GM19193 (cell line): ENCODE measurements around the gene SGK1.

Source experiments
- POLR2A ChIP-seq: IDR thresholded peaks from 4 replicates; pipeline ENCODE4 v1.6.1; 2011; ENCODE audit not compliant: insufficient read depth, insufficient read length; ENCODE audit errors: extremely low read depth

SGK1 gene

DNA sequence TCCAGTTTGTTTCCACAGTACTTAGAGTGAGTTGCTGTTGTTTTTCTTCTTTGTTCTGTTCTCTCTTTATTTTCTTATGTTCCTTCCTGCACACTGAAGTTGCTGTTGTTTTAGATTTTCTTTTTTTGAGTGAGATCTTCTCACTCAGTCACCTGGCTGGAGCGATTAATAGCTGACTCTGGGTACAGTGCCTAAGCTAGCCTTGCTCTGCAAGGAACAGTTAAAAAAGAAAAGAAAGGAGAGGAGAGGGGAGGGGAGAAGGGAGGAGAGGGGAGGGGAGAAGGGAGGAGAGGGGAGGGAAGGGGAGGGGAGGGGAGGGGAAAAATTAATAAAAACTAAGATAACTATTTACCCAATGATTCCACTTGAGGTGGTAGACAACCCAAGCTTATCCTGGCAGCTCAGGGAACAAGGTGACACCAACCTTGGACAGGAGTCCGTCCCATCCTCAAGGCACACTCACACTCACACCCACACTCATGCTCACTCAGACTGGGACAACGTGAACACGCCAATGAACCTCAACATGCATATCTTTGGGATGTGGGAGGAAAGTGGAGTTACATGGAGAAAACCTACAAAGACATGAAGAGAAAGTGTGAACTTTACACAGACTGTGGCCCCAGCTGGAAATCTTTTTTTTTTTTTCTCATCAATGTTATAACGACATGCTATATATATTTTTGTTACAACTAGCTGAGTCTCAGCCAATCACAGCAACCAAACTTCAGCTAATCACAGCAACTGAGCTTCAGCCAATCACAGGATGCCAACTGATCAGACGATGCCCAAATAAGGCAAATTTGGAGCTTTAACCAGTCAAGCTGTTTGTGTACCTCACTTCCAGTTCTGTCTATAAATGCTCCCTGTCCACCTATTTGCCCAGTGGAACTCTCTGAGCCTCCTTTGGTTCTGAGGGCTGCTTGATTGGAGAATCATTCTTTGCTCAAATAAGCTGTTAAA lies 124.1 kb downstream of the SGK1 start:
- TF ChIP-seq POLR2A, result no peak

DNA sequence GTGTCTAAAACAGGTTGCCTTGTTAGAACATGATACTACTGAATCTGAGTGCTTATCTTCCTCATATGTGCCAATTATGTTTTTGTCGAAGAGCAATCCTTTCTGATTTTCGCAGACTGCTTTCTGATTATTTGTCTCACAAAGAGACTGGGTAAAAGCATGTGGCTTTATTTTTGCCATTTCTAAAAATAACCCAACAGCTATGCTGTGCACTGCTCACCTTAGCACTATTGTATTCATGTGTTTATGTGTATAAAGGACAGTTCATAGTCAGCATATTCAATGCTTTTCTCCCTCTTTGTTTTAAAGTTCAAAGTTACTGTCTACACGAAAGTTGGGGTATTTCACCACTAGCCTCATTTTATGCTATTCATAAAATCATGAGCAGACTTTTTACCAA lies 127.0 kb downstream of the SGK1 start:
- TF ChIP-seq POLR2A, result no peak

DNA sequence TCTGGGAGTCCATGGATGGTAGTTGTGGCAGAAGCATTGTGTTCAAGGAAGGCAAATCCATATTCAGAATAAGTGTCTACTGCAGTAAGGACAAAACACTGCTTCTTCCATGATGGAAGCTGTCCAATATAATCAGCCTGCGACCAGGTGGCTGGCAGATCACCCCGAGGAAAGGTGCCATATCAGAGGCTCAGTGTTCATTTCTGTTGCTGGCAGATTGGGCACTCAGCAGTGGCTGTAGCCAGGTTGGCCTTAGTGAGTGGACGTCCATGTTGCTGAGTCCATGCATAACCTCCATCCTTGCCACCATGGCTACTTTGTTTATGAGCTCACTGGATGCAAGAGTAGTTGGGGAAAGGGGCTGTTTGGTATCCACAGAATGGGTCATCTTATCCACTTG lies 130.2 kb downstream of the SGK1 start:
- no peak for TF ChIP-seq POLR2A

DNA sequence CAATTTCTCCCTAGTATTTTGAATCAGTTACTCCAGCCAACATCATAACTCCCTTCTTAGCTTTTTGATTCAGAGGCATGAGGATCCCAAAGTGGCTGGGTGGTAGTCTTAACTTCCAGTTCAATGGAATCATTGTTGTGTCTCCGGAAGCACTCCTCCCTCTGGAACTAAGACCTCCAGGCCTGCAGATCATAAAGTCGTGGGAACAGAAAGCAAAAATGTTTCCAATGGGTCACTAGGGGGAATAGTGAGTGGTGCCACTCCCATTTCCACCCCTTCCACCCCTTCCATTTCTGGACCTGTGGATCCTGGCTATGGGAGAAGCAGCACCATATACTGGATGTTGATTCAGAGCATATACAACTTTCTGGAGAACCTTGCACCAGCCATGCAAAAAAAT lies 130.8 kb downstream of the SGK1 start:
- TF ChIP-seq POLR2A, result no peak

DNA sequence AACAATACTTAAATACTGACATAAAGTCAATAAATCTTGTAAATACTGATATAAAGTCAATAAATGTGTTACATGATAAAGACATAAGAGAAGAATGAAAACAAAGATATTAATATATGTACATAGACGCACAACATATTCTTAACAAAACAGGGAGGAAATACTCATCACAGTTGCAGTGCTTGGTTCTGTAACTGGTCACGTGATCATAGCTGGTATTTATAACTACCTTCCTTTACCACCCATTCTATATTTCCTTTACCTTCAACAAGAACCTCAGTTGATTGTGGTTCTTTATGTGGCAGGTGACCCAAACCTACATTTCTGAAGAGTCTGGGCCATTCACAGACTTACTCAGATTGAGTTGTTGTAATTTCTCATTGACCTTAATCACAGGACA lies 131.6 kb downstream of the SGK1 start:
- no peak for TF ChIP-seq POLR2A

DNA sequence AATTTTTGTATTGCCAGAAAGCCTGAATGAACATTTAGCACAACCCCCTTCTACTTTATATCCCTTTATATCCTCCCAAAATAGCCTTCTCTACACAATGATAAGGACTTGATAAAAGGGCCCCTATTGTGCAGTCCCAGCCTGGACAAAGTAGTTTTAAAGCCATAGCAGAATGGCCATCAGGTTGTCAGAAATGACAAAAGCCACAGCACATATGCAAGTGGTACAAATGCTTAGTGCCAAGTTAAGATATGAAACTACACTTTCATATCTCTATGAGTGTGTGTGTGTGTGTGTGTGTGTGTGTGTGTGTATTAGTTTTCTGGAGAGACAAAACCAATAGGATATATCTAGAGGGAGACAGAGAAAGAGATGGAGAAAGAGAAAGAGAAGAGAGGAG lies 132.6 kb downstream of the SGK1 start:
- TF ChIP-seq POLR2A, result no peak

DNA sequence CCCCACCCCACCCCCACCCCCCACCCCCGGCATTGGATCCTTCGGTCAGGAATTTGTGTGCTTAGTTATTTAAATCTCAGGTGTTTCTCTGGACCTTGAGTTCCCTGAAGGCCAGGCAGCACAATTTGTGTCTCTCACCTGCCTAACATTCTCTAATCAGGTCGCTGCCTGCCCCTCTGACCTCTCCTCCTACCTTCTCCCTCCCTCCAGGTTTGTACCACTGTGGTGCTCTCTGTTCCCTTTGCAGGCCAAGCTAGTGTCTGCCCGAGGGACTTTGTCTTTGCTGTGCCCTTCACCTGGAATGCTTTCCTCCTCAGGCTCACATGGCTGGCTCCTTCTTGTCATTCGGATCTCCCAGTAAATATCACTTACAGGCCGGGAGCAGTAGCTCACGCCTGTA lies 134.1 kb downstream of the SGK1 start:
- no peak for TF ChIP-seq POLR2A

DNA sequence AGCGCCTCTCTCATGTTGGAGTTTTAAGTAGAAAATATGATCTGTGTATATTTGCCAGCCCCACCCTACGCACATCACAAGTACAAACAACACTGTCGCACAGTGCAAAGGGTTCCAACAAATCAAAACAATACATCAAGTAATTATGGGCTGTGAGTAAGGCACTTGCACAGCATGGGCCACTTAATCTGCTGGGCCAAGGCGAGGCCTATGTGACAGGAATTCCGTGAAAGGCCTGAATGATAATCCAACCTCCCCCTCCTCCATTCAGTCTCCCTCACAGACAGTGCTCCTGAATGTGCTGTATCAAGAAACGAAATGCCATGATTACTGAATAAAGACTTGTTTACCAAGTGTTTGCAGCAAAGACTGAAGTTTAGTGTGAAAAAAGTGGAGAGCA lies 135.4 kb downstream of the SGK1 start:
- no peak for TF ChIP-seq POLR2A

DNA sequence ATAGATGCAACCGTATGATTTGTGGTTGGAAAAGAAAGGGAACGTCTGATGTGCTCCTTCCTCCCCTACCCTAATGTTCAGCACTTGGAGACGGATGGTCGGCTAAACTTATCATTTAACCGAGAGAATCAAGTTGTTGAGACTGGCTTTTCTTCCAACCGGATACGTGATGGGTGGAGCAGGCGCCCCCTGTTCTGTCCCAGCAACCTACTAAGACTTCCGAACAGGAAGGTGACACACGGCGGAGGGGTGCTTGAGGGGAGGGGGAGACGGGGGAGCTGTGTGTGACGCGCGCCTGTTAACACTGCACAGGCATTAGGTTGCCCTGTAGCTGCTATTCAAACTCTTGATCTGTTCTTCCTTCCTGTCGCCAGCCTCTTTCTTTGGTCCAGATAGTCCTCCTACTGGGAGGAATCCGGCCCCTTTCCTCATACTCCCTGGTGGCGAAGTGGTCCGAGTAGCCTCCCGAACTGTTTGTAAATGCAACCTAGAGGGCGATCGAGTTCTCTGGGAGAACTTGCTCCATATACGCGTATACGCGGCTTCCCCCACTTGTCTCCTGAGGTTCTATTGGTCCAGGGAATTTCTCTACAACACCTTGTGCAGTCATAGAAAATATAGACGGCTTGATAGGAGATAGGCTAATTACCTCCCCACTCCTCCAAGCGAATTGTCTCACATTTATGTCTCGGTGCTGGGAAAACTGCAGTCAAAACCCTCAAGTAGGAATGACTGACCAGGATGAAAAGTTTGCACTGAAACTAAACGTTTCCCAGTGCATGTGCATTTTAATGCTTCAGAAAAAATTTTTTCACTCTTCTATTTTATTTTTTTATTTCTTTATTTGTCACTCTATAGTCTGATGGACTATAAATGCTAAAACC lies 139.5 kb downstream of the SGK1 start:
- TF ChIP-seq POLR2A, result no peak

DNA sequence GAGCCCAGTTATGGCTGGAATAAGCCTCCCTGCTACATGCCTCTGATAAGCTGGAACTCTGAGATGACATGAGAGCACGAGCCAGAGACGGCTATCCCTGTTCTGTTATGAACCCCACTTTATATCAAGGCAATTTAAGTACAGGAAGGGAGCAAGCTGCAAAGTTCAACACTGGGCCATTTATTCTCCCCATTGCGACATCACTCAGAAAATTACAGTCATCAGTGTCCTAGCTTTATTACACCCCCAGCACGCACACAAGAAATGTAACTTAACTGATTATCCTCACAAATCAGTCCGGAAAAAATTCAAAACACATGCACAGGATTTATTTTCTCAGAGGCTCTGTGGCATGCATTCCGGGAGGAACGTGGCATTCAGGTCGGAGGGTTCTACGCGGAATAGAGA lies 140.2 kb downstream of the SGK1 start:
- TF ChIP-seq POLR2A, result no peak

DNA sequence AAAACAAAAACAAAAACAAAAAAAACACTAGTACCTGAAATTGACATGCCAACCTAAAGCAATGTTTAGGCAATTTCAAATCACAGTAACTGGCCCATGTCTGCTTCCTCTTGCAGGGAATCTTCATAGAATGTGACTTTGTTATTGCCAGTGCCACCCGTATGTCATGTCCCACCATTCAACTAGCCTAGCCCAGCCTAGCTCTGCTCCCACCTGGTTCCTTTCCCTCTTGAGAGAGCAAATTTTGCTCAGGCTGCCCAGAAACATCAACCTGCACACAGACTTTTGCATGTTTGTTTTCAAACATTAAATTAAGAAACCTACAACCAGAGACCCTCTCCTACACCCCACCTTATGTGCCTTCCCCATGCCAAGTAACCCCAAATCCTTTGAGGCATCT lies 140.7 kb downstream of the SGK1 start:
- TF ChIP-seq POLR2A, result no peak

DNA sequence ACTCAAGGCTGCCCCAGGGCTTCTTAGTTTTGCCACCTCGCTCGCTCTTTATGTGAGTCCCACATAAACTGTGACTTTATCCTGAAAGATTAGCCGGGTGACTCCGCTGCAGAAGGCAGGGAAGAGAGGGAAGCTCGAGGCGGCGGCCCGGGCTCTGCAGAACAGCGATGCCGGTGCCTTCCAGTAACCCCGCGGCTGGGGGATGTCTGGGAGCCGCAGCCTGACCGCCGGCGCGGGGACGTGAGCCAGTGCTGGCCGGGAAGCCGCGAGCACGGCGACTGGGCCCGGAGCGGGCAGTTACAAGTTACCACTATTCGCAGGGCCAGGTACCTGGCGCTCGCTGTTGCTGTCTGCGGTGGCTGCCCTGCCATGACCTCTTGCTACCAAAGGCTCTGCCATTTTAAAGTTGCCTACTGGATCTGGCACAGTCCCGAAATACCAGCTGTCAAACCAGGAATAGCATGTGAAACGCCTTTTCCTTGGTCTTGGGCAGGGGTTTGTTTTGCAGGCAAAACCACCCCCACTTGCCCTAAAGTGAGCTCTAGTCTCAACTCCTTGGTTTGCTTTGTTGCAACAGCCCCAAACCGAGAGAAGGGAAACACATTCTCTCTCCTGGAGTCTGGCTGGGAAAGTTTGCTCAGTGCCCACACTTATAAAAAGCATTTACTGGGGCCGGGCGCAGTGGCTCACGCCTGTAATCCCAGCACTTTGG lies 141.5 kb downstream of the SGK1 start:
- no peak for TF ChIP-seq POLR2A

DNA sequence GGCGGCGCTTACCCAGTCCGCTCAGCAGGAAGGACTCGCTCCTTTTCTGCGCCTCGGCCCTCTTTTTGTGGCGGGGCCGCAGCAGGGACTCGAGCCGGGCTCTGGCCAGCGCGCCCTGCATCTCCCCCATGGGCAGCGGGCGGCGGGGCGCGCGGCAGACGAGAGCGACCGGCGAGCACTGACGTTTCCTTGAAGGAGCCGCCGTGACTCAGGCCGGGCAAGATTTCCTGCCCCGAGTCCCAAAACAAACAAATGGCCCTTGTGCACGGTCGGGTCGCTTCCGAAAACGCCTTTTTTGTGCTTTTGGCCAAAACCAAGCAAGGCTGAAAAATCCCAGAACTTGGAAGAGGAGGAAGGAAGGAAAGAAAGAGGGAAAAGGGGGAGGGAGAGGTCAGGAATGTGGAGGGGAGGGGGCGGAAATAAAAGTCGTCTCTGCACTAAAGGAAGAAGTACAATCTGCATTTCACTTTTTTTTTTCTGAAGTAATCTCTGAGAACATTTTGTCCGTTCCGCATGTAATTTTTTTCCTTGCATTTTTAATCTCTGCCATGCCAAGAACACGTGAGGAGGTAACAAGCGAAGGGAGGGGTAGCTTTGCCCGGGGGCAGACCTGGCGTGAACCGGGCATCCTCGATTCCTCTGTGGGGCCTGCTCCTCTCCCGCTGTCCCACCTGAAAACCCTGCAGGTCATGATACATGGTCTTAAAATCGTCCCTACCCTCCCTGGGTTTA lies 142.2 kb downstream of the SGK1 start:
- no peak for TF ChIP-seq POLR2A
